IMR-90 (cell line): ENCODE data around the gene NAV2.

Source experiments
- BHLHE40 ChIP-seq: fragments of 150-350 bp; IDR thresholded peaks from 2 replicates; pipeline ENCODE4 v1.6.1; 2016; ENCODE audit warnings: mild to moderate bottlenecking, low read depth, low read length
- CEBPB ChIP-seq: IDR thresholded peaks from 2 replicates; pipeline ENCODE4 v1.6.1; 2012; ENCODE audit warnings: low read depth, low read length, improper control_type of control experiment
- CTCF ChIP-seq: conservative IDR thresholded peaks from 2 replicates; pipeline ENCODE4 v1.5.1; 2012; ENCODE audit warnings: mild to moderate bottlenecking, low read depth, low read length, improper control_type of control experiment
- ELK1 ChIP-seq: fragments of 150-350 bp; IDR thresholded peaks from 2 replicates; pipeline ENCODE4 v1.6.1; 2016; ENCODE audit warnings: low read depth, mild to moderate bottlenecking, low read length, moderate library complexity, borderline replicate concordance
- MAFK ChIP-seq: IDR thresholded peaks from 2 replicates; pipeline ENCODE4 v1.6.1; 2012; ENCODE audit warnings: low read depth, low read length, improper control_type of control experiment
- MAZ ChIP-seq: IDR thresholded peaks from 2 replicates; pipeline ENCODE4 v1.6.1; 2012; ENCODE audit warnings: low read depth, mild to moderate bottlenecking, low read length, improper control_type of control experiment, moderate library complexity, borderline replicate concordance
- POLR2A ChIP-seq: IDR thresholded peaks from 2 replicates; pipeline ENCODE4 v1.6.1; 2012; ENCODE audit warnings: mild to moderate bottlenecking, low read depth, low read length
- RAD21 ChIP-seq: IDR thresholded peaks from 2 replicates; pipeline ENCODE4 v1.6.1; 2012; ENCODE audit warnings: low read length, improper control_type of control experiment
- RCOR1 ChIP-seq: IDR thresholded peaks from 2 replicates; pipeline ENCODE4 v1.6.1; 2012; ENCODE audit warnings: mild to moderate bottlenecking, low read length, improper control_type of control experiment; ENCODE audit not compliant: insufficient replicate concordance
- RFX5 ChIP-seq: IDR thresholded peaks from 2 replicates; pipeline ENCODE4 v1.8.0; 2012; ENCODE audit warnings: low read depth, mild to moderate bottlenecking, low read length, moderate library complexity
- SMC3 ChIP-seq: fragments of 150-350 bp; IDR thresholded peaks from 2 replicates; pipeline ENCODE4 v1.6.1; 2016; ENCODE audit warnings: low read depth, mild to moderate bottlenecking, antibody characterized with exemption, low read length, moderate library complexity
- USF2 ChIP-seq: fragments of 150-350 bp; IDR thresholded peaks from 2 replicates; pipeline ENCODE4 v1.6.1; 2017; ENCODE audit warnings: mild to moderate bottlenecking, antibody characterized with exemption, low read length, low read depth

DNA sequence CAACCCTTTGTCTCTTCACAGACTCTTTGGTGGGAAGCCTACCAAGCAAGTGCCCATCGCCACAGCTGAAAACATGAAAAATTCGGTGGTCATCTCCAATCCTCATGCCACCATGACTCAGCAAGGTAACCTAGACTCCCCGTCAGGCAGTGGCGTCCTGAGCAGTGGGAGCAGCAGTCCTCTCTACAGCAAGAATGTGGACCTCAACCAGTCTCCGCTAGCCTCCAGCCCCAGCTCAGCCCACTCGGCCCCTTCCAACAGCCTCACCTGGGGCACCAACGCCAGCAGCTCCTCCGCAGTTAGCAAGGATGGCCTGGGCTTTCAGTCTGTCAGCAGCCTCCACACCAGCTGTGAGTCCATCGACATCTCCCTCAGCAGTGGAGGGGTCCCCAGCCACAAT is 336.1 kb downstream of the NAV2 start:
- TF ChIP-seq POLR2A (no peak), RFX5 (no peak), CTCF (no peak), SMC3 (no peak), ELK1 (no peak), MAZ (no peak), BHLHE40 (no peak), RCOR1 (no peak), USF2 (no peak), CEBPB (no peak), RAD21 (no peak), MAFK (no peak)
